BLaER1 treated with 17β-estradiol and CSF1 and Interleukin-3, amounts not matched to agents 10 nM and 100 nM (cell line): ENCODE results near the gene SCN10A.

ENCODE experiments used
- H3K27ac ChIP-seq, 11 experiments: shearing (Covaris generic); formaldehyde crosslinking; 2 replicates each; pipeline ENCODE4 v1.8.1; 2022
- H3K27me3 ChIP-seq, 11 experiments: shearing (Covaris generic); formaldehyde crosslinking; 2 replicates each; pipeline ENCODE4 v1.8.1; 2022
- H3K36me3 ChIP-seq, 11 experiments: shearing (Covaris generic); formaldehyde crosslinking; 2 replicates each; pipeline ENCODE4 v1.8.1; 2022
- H3K4me1 ChIP-seq, 10 experiments: shearing (Covaris generic); formaldehyde crosslinking; 2 replicates each; pipeline ENCODE4 v1.8.1; 2022
- H3K4me2 ChIP-seq, 11 experiments: shearing (Covaris generic); formaldehyde crosslinking; 2 replicates each; pipeline ENCODE4 v1.8.1; 2022
- H3K4me3 ChIP-seq, 10 experiments: shearing (Covaris generic); formaldehyde crosslinking; 2 replicates each; pipeline ENCODE4 v1.8.1; 2022
- H3K9ac ChIP-seq, 11 experiments: shearing (Covaris generic); formaldehyde crosslinking; 2 replicates each; pipeline ENCODE4 v1.8.1; 2022
- H3K9me3 ChIP-seq, 11 experiments: shearing (Covaris generic); formaldehyde crosslinking; replicated peaks in 1 of 11; 2 replicates each; pipeline ENCODE4 v1.8.1; 2022
- H4K20me1 ChIP-seq, 11 experiments: shearing (Covaris generic); formaldehyde crosslinking; 2 replicates each; pipeline ENCODE4 v1.8.1; 2022
- Cebpa-rat ChIP-seq, 11 experiments: shearing (Covaris generic); IDR thresholded peaks; 2 replicates each; pipeline ENCODE4 v1.8.1; 2022

SCN10A gene

DNA sequence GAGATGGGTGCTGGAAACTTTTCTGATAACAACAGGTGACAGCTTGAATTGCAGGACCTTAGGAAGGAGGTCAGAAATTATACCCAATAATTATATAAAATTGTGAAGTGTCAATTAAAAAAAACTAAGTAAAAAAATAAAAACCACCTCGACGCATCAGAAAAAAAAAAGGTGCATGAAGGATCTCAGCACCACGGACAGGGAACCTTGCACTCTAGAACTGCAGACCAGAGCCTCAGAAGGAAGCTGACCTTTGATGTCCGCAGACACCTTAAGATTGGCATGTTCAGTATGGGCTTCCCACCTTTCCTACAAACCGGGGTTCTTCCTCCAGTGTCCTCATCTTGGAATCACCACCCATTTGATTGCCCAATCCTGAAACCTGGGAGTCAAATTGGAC, 60.9 kb downstream of the SCN10A start:
- Histone ChIP-seq H3K27me3 (no peaks in the 10 kb centered on the region), H3K9ac (no peak overlapping the region), H3K4me1 (no peaks in the 10 kb centered on the region), H3K4me3 (no peak overlapping the region), H3K27ac (no peak overlapping the region), H4K20me1 (no peaks in the 10 kb centered on the region), H3K4me2 (no peak overlapping the region), H3K36me3 (no peaks in the 10 kb centered on the region), H3K9me3 (peaks cover 0 to 2% (median 0%) of the 10 kb centered on the region in 11 experiments; a peak in 2 of 22 replicates)
- no peak for TF ChIP-seq Cebpa-rat (IDR thresholded peaks at IDR 0.05)

- no peak for TF ChIP-seq Cebpa-rat (IDR thresholded peaks at IDR 0.05)
Measured at GRCh38 chr3:38746641-38747040, 69.4 kb downstream of the SCN10A start.

GRCh38 chr3:38743043-38743442, 73.0 kb downstream of the SCN10A start:
- H3K9me3 ChIP-seq, result no peaks in the 10 kb centered on the region
- H3K4me2 ChIP-seq, result peak overlapping the region in 2 of 11 experiments; percentile 45 to 56; a peak in 3 of 22 replicates
- peaks cover 0 to 27% (median 3%) of the 10 kb centered on the region in 10 experiments; a peak in 7 of 20 replicates for H3K4me1 ChIP-seq
- H3K27ac ChIP-seq, result no peak overlapping the region
- H3K36me3 ChIP-seq, result no peaks in the 10 kb centered on the region
- no peak overlapping the region for H3K4me3 ChIP-seq
- no peaks in the 10 kb centered on the region for H3K27me3 ChIP-seq
- TF ChIP-seq Cebpa-rat (IDR thresholded peaks at IDR 0.05), result no peak
- H3K9ac ChIP-seq, result no peak overlapping the region
- no peaks in the 10 kb centered on the region for H4K20me1 ChIP-seq

More at GRCh38 chr3:38746641-38747040, 69.4 kb downstream of the SCN10A start:
- H3K9ac ChIP-seq, result no peak overlapping the region
- H4K20me1 ChIP-seq, result no peaks in the 10 kb centered on the region
- H3K36me3 ChIP-seq, result no peaks in the 10 kb centered on the region
- no peak overlapping the region for H3K4me2 ChIP-seq
- H3K9me3 ChIP-seq, result no peaks in the 10 kb centered on the region
- H3K27ac ChIP-seq, result no peak overlapping the region
- peaks cover 0 to 13% (median 3%) of the 10 kb centered on the region in 10 experiments; a peak in 7 of 20 replicates for H3K4me1 ChIP-seq
- H3K4me3 ChIP-seq, result no peak overlapping the region
- no peaks in the 10 kb centered on the region for H3K27me3 ChIP-seq

GRCh38 chr3:38742550-38742949, 73.5 kb downstream of the SCN10A start:
- no peaks in the 10 kb centered on the region for H3K27me3 ChIP-seq
- peaks cover 0 to 27% (median 3%) of the 10 kb centered on the region in 10 experiments; a peak in 7 of 20 replicates for H3K4me1 ChIP-seq
- peak overlapping the region in 2 of 11 experiments; percentile 45 to 56; a peak in 4 of 22 replicates for H3K4me2 ChIP-seq
- no peak overlapping the region for H3K4me3 ChIP-seq
- H3K9me3 ChIP-seq, result no peaks in the 10 kb centered on the region
- H3K36me3 ChIP-seq, result no peaks in the 10 kb centered on the region
- no peak overlapping the region for H3K27ac ChIP-seq
- no peaks in the 10 kb centered on the region for H4K20me1 ChIP-seq
- H3K9ac ChIP-seq, result no peak overlapping the region
- no peak for TF ChIP-seq Cebpa-rat (IDR thresholded peaks at IDR 0.05)

GRCh38 chr3:38740537-38740936, 75.5 kb downstream of the SCN10A start:
- Histone ChIP-seq H3K27ac (peak overlapping the region in 1 of 11 experiments; percentile 12; a peak in 1 of 22 replicates), H3K4me2 (peak overlapping the region in 1 of 11 experiments; percentile 11; a peak in 2 of 22 replicates), H3K4me1 (peaks cover 0 to 27% (median 3%) of the 10 kb centered on the region in 10 experiments; a peak in 7 of 20 replicates), H3K9ac (no peak overlapping the region), H3K4me3 (no peak overlapping the region), H4K20me1 (no peaks in the 10 kb centered on the region), H3K36me3 (no peaks in the 10 kb centered on the region), H3K9me3 (no peaks in the 10 kb centered on the region), H3K27me3 (no peaks in the 10 kb centered on the region)
- no peak for TF ChIP-seq Cebpa-rat (IDR thresholded peaks at IDR 0.05)

- H4K20me1 ChIP-seq, result no peaks in the 10 kb centered on the region
- peaks cover 0 to 27% (median 2%) of the 10 kb centered on the region in 10 experiments; a peak in 7 of 20 replicates for H3K4me1 ChIP-seq
Measured at GRCh38 chr3:38739931-38740330, 76.1 kb downstream of the SCN10A start.

GRCh38 chr3:38739396-38739689, 76.7 kb downstream of the SCN10A start:
- no peak for TF ChIP-seq Cebpa-rat (IDR thresholded peaks at IDR 0.05)
- no peaks in the 10 kb centered on the region for H3K36me3 ChIP-seq

More at GRCh38 chr3:38739931-38740330, 76.1 kb downstream of the SCN10A start:
- Histone ChIP-seq H3K36me3 (no peaks in the 10 kb centered on the region), H3K27ac (0 out of 22 replicates have a peak overlapping the region, but pooled peaks of 1 of the 11 experiments have one; percentile 12), H3K9me3 (no peaks in the 10 kb centered on the region), H3K9ac (no peak overlapping the region), H3K4me3 (no peak overlapping the region), H3K4me2 (peak overlapping the region in 1 of 11 experiments; percentile 11; a peak in 2 of 22 replicates), H3K27me3 (no peaks in the 10 kb centered on the region)
- no peak for TF ChIP-seq Cebpa-rat (IDR thresholded peaks at IDR 0.05)

DNA sequence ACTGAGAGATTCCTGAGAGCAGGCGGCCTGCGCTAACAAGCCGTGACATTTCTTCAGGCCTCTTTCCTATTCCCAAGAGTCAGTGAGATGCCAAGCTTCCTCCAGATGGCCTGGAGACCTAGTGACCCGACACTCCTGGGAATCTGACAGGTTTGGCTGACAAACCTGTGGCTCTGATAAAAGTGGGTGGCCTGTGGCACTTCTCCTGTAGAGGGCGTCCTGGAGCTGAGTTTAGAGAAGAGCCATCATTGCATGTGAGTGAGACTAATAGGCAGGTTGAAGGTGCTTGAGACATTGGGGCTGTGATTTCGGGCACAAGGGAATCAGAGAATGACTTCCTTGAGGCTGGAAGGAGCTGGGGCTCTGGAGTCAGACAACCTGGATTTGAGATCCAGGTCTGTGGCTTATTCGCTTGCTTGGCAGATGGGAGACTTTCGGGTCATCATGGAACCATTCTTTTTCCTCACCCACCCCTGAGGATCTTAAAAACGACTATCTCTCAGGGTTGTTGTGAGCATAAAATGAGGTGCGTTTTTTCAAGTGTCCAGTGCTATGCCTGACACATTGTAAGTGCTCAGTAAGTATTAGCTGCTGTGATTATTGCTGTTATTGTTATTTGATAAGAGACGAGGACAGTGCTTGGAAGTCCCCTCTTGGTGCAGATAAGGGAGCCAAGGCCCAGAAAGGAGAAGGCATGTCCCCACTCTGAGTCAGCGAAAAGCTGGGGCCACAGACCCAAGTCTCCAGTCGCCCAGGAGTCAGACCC, 77.2 kb downstream of the SCN10A start:
- no peaks in the 10 kb centered on the region for H3K9me3 ChIP-seq
- no peaks in the 10 kb centered on the region for H3K36me3 ChIP-seq
- peaks cover 0 to 27% (median 0%) of the 10 kb centered on the region in 10 experiments; a peak in 6 of 20 replicates for H3K4me1 ChIP-seq
- no peak overlapping the region for H3K27ac ChIP-seq
- H3K4me3 ChIP-seq, result no peak overlapping the region
- TF ChIP-seq Cebpa-rat (IDR thresholded peaks at IDR 0.05), result no peak
- no peaks in the 10 kb centered on the region for H4K20me1 ChIP-seq
- no peak overlapping the region for H3K4me2 ChIP-seq
- no peaks in the 10 kb centered on the region for H3K27me3 ChIP-seq
- H3K9ac ChIP-seq, result no peak overlapping the region

More at GRCh38 chr3:38739396-38739689, 76.7 kb downstream of the SCN10A start:
- no peak overlapping the region for H3K9ac ChIP-seq
- H3K4me3 ChIP-seq, result no peak overlapping the region
- no peaks in the 10 kb centered on the region for H3K27me3 ChIP-seq
- H3K27ac ChIP-seq, result no peak overlapping the region
- no peaks in the 10 kb centered on the region for H3K9me3 ChIP-seq
- H3K4me2 ChIP-seq, result no peak overlapping the region
- no peaks in the 10 kb centered on the region for H4K20me1 ChIP-seq
- peaks cover 0 to 27% (median 0%) of the 10 kb centered on the region in 10 experiments; a peak in 6 of 20 replicates for H3K4me1 ChIP-seq

- no peaks in the 10 kb centered on the region for H4K20me1 ChIP-seq
- H3K27ac ChIP-seq, result no peak overlapping the region
- no peaks in the 10 kb centered on the region for H3K36me3 ChIP-seq
- H3K4me2 ChIP-seq, result no peak overlapping the region
- H3K9ac ChIP-seq, result no peak overlapping the region
- H3K4me1 ChIP-seq, result peaks cover 0 to 13% (median 0%) of the 10 kb centered on the region in 10 experiments; a peak in 5 of 20 replicates
- no peaks in the 10 kb centered on the region for H3K27me3 ChIP-seq
- no peaks in the 10 kb centered on the region for H3K9me3 ChIP-seq
- no peak overlapping the region for H3K4me3 ChIP-seq
- no peak for TF ChIP-seq Cebpa-rat (IDR thresholded peaks at IDR 0.05)
Measured at GRCh38 chr3:38731522-38731921, 84.5 kb downstream of the SCN10A start.
